HAP-1 (cell line): ENCODE results near the gene TNFSF11.
"Not testable (repeated sequence)": the region's sequence is repeated elsewhere in the genome, so short reads cannot be mapped to it uniquely, and the experiment has no call there.

Experiments used
- DNase-seq, 2 experiments: peaks; one replicate each; pipeline ENCODE4 v3.0.0-alpha.2; 2016 to 2020; ENCODE audit warnings: low spot score in 2 of 2
- H3K27me3 ChIP-seq: fragments of 250-450 bp; sonication (Bioruptor Pico); 2 replicates; pipeline ENCODE4 v1.5.1; 2020; ENCODE audit warnings: low read depth, mild to moderate bottlenecking, moderate library complexity
- H3K36me3 ChIP-seq: fragments of 250-450 bp; sonication (Bioruptor Pico); replicated peaks from 2 replicates; pipeline ENCODE4 v1.5.1; 2020; ENCODE audit warnings: mild to moderate bottlenecking
- H3K4me1 ChIP-seq: fragments of 250-450 bp; sonication (Bioruptor Pico); 2 replicates; pipeline ENCODE4 v1.5.1; 2020; ENCODE audit warnings: mild to moderate bottlenecking
- H3K4me3 ChIP-seq: fragments of 250-450 bp; sonication (Bioruptor Pico); 2 replicates; pipeline ENCODE4 v1.5.1; 2020; ENCODE audit warnings: mild to moderate bottlenecking, moderate library complexity
- H3K9me3 ChIP-seq: fragments of 250-450 bp; sonication (Bioruptor Pico); 2 replicates; pipeline ENCODE4 v1.5.1; 2020; ENCODE audit warnings: mild to moderate bottlenecking, moderate library complexity
- in situ Hi-C: fragments of 300-500 bp; cut with MboI; formaldehyde crosslinking; loops from 3 replicates; pipeline ENCODE4 v1.14.3; 2020; ENCODE audit warnings: low sequenced_read_pairs, inconsistent platforms, mixed read lengths

Gene TNFSF11

GRCh38 chr13:42547612-42548011 is 26.3 kb upstream of the TNFSF11 start:
- no peak for DNase-seq
- Histone ChIP-seq H3K27me3 (peaks cover 2% of the 10 kb centered on the region; the same call in 1 of the 2 replicates), H3K36me3 (no peaks in the 10 kb centered on the region), H3K4me3 (no peak overlapping the region), H3K4me1 (no peaks in the 10 kb centered on the region), H3K9me3 (no peaks in the 10 kb centered on the region)
- in situ Hi-C loops: no loop called here

DNA sequence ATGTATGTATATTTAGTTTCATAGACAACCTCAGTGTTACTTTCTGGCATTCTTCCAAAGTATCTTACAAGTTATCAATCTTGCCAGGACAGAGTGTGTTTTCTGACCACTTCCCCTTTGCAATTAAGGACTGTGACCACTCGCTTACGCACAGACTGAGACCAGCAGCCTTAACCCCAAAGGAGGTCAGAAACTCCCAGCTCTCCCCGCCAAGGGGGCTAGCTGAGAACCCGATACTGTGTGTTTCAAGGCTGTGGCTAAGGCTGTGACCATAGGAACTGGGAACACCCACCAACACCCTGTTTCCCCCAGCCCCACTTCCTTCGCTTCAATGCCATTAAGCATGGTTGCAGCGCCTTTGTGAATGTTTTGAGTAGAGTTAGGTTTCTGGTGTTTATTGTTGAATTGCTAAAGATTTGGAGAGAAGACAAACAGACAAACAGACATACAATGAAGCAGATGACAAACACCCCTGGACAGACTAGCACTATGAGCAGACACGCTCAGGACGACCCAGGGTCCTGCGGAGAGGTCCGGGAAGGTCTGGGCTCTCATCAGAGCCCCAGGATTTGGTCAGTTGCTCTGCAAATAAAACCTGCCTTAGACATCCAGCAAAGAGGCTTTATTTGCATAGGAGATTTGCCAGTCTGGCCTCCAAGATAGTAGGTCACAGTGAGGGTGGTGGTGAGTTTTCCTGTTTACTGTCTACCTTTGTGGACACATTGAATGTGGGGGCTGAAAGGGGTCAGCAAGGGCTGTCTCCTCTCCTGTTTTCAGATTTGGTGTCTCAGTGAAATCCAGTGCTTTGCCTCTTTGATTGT is 25.0 kb upstream of the TNFSF11 start:
- in situ Hi-C loops: no loop called here
- H3K27me3 ChIP-seq: peaks cover 2% of the 10 kb centered on the region; the same call in 1 of the 2 replicates
- H3K4me3 ChIP-seq: no peak overlapping the region
- no peaks in the 10 kb centered on the region for H3K9me3 ChIP-seq
- H3K36me3 ChIP-seq: no peaks in the 10 kb centered on the region
- DNase-seq: no peak
- H3K4me1 ChIP-seq: no peaks in the 10 kb centered on the region

GRCh38 chr13:42549552-42549936 is 24.4 kb upstream of the TNFSF11 start:
- H3K36me3 ChIP-seq: no peaks in the 10 kb centered on the region
- no peak overlapping the region for H3K4me3 ChIP-seq
- H3K27me3 ChIP-seq: peaks cover 2% of the 10 kb centered on the region; the same call in 1 of the 2 replicates
- in situ Hi-C loops: no loop called here
- DNase-seq: no peak
- no peaks in the 10 kb centered on the region for H3K9me3 ChIP-seq
- H3K4me1 ChIP-seq: no peaks in the 10 kb centered on the region

GRCh38 chr13:42551611-42552010 is 22.3 kb upstream of the TNFSF11 start:
- in situ Hi-C loops: no loop called here
- no peak for DNase-seq
- Histone ChIP-seq H3K4me1 (no peaks in the 10 kb centered on the region), H3K9me3 (no peaks in the 10 kb centered on the region), H3K36me3 (no peaks in the 10 kb centered on the region), H3K4me3 (no peak overlapping the region), H3K27me3 (peaks cover 2% of the 10 kb centered on the region; the same call in 1 of the 2 replicates)

- Histone ChIP-seq H3K4me3 (no peak overlapping the region), H3K27me3 (peaks cover 2% of the 10 kb centered on the region; the same call in 1 of the 2 replicates), H3K4me1 (no peaks in the 10 kb centered on the region), H3K36me3 (no peaks in the 10 kb centered on the region), H3K9me3 (no peaks in the 10 kb centered on the region)
- no peak for DNase-seq
- in situ Hi-C loops: no loop called here
Observed at GRCh38 chr13:42553098-42554046, 20.6 kb upstream of the TNFSF11 start.

GRCh38 chr13:42559057-42559456 is 14.9 kb upstream of the TNFSF11 start:
- no peak for DNase-seq
- no peaks in the 10 kb centered on the region for H3K36me3 ChIP-seq
- no peaks in the 10 kb centered on the region for H3K4me1 ChIP-seq
- peaks cover 2% of the 10 kb centered on the region; the same call in 1 of the 2 replicates for H3K9me3 ChIP-seq
- no peaks in the 10 kb centered on the region for H3K27me3 ChIP-seq
- H3K4me3 ChIP-seq: no peak overlapping the region
- in situ Hi-C loops: no loop called here

DNA sequence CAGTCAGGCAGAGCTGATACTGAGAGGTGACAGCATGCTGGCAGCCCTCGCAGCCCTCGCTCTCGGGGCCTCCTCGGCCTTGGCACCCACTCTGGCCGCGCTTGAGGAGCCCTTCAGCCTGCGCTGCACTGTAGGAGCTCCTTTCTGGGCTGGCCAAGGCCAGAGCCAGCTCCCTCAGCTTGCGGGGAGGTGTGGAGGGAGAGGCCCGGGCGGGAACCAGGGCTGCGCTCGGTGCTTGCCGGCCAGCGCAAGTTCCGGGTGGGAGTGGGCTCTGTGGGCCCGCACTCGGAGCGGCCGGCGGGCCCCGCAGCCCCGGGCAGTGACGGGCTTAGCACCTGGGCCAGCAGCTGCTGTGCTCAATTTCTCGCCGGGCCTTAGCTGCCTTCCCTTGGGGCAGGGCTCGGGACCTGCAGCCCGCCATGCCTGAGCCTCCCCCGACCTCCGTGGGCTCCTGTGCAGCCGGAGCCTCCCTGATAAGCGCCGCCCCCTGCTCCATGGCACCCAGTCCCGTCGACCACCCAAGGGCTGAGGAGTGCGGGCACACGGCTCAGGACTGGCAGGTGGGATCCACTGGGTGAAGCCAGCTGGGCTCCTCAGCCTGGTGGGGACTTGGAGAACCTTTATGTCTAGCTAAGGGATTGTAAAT is 14.3 kb upstream of the TNFSF11 start:
- DNase-seq, in situ Hi-C loops, H3K4me1 ChIP-seq, H3K4me3 ChIP-seq, H3K36me3 ChIP-seq, H3K27me3 ChIP-seq, H3K9me3 ChIP-seq: not testable (repeated sequence)

GRCh38 chr13:42560320-42560719 is 13.6 kb upstream of the TNFSF11 start:
- not testable (repeated sequence) for H3K27me3 ChIP-seq

GRCh38 chr13:42561752-42562467 is 12.0 kb upstream of the TNFSF11 start:
- in situ Hi-C loops: no loop called here
- DNase-seq: no peak

More at GRCh38 chr13:42560320-42560719, 13.6 kb upstream of the TNFSF11 start:
- in situ Hi-C loops, H3K4me1 ChIP-seq, H3K4me3 ChIP-seq, DNase-seq, H3K36me3 ChIP-seq, H3K9me3 ChIP-seq: not testable (repeated sequence)

DNA sequence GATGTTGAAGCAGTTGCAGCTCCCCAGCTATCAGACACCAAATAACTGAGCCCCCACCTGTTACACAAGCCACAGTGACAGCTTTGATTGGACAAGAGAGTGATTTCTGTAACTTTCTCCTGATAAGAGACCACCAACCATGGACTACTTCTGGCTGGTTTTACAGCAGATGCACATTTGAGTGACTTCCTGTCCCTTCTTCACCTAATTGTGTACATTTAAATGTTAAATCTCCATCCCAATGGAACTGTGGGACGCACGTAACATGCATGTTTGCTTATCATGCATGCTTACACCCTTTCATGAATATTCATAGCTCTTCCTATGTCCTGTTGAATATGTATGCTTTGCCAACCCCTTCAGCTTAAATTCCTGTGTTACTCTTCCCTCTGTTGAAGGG is 6.0 kb upstream of the TNFSF11 start:
- Histone ChIP-seq H3K9me3 (no peaks in the 10 kb centered on the region; the same call in 1 of the 2 replicates), H3K36me3 (no peaks in the 10 kb centered on the region), H3K4me3 (no peak overlapping the region), H3K27me3 (peaks cover 6% of the 10 kb centered on the region; the same call in 1 of the 2 replicates), H3K4me1 (no peaks in the 10 kb centered on the region)
- in situ Hi-C loops: no loop called here
- no peak for DNase-seq

More at GRCh38 chr13:42561752-42562467, 12.0 kb upstream of the TNFSF11 start:
- Histone ChIP-seq H3K36me3 (no peaks in the 10 kb centered on the region), H3K9me3 (peaks cover 2% of the 10 kb centered on the region; the same call in 1 of the 2 replicates), H3K4me1 (no peaks in the 10 kb centered on the region), H3K27me3 (0 out of 2 replicates have a peak, but pooled peaks cover 4% of the 10 kb centered on the region), H3K4me3 (no peak overlapping the region)

GRCh38 chr13:42569576-42570344 is 4.2 kb upstream of the TNFSF11 start:
- H3K36me3 ChIP-seq: no peaks in the 10 kb centered on the region
- in situ Hi-C loops: no loop called here
- H3K9me3 ChIP-seq: no peaks in the 10 kb centered on the region
- DNase-seq: no peak
- H3K27me3 ChIP-seq: peaks cover 6% of the 10 kb centered on the region; the same call in 1 of the 2 replicates
- no peaks in the 10 kb centered on the region for H3K4me1 ChIP-seq
- no peak overlapping the region for H3K4me3 ChIP-seq

DNA sequence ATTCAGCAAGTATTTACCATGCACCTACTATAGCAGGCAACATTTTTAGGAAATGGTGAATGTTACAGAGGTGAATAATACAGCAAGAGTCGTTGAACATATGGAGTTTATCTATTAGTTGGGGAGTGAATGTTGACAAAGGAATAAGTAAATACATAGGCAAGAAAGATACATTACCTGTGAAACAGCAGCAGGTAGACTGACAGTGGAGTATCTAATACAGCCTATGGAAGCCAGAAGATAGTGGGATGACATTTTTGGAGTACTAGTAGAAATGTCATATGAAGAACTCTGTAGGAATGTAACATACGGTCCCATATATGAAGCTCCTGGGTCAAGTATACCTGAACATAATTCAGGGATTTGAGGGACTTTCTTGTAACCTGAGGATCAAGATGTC is 2.1 kb upstream of the TNFSF11 start:
- Histone ChIP-seq H3K4me1 (no peaks in the 10 kb centered on the region), H3K4me3 (no peak overlapping the region), H3K9me3 (no peaks in the 10 kb centered on the region), H3K36me3 (no peaks in the 10 kb centered on the region), H3K27me3 (peaks cover 2% of the 10 kb centered on the region; the same call in 1 of the 2 replicates)
- no peak for DNase-seq
- in situ Hi-C loops: no loop called here
